HCT116 (cell line): ENCODE results near the gene CREBZF. TPM values are rescaled to one million over a fixed set of nuclear protein-coding genes. Genes with fewer than 3 reads are reported as not detected.

Experiments used
- ATAC-seq: fragments of 200-7000 bp; cut with Tn5 transposase; 2 replicates; pipeline ENCODE4 v1.9.1; 2020; ENCODE audit warnings: mild to moderate bottlenecking, moderate library complexity
- BruUV-seq: library from RNA; stranded (reverse); fragments of 400-500 nt; replicated peaks from 2 replicates; lab custom pipeline; 2021; lab: Mats Ljungman, UMichigan
- CTCF ChIA-PET: fragments of 300-600 bp; sonication (Branson Sonifier 250); formaldehyde crosslinking; loops from one replicate; lab custom pipeline; 2021; ENCODE audit warnings: antibody characterized with exemption; lab: Charles Lee
- POLR2A ChIA-PET: fragments of 300-600, 350-600 bp; sonication (Branson Sonifier 250); formaldehyde crosslinking; loops from one replicate; lab custom pipeline; 2021; ENCODE audit warnings: antibody characterized with exemption; lab: Charles Lee
- RAD21 ChIA-PET, 2 experiments: fragments of 300-600 bp; sonication (Branson Sonifier 250); formaldehyde crosslinking; loops; one replicate each; lab custom pipeline; 2023; ENCODE audit warnings: low total read pairs in 2 of 2; ENCODE audit not compliant: uncharacterized antibody in 2 of 2, unreplicated experiment in 2 of 2, low non-redundant PET in 1 of 2; lab: Charles Lee
- DNase-seq: peaks from one replicate; pipeline ENCODE4 v3.0.0-alpha.2; 2010; ENCODE audit warnings: low read depth, low spot score
- H2AFZ ChIP-seq: fragments of 200-600 bp; shearing (Covaris generic), sonication (generic); 2 replicates; pipeline ENCODE4 v1.6.1; 2017; ENCODE audit warnings: low read depth, mixed run types, mixed read lengths, antibody characterized with exemption, low read length; ENCODE audit not compliant: poor library complexity, severe bottlenecking
- H3K27ac ChIP-seq: 2 replicates; pipeline ENCODE4 v1.5.1; 2012; ENCODE audit warnings: low read depth, low read length
- H3K27me3 ChIP-seq: fragments of 200-600 bp; sonication (generic); 2 replicates; pipeline ENCODE4 v1.6.1; 2016; ENCODE audit warnings: mixed run types, low read length, mixed read lengths; ENCODE audit not compliant: insufficient read depth
- H3K36me3 ChIP-seq, 2 experiments: fragments of 200-500 bp in 1 of 2; fragments of 200-600 bp in 1 of 2; sonication (Bioruptor generic) in 1 of 2; sonication (generic) in 1 of 2; 2 replicates each; pipeline versions ENCODE4 v1.5.1 to v1.6.1; 2014 to 2016; ENCODE audit warnings: low read length in 2 of 2, inconsistent platforms in 1 of 2, mixed read lengths in 1 of 2, mixed run types in 1 of 2; ENCODE audit not compliant: insufficient read depth in 2 of 2, control insufficient read depth in 1 of 2
- H3K4me1 ChIP-seq, 2 experiments: fragments of 200-600 bp in 1 of 2; sonication (generic) in 1 of 2; 2 replicates each; pipeline versions ENCODE4 v1.5.1 to v1.6.1; 2012 to 2017; ENCODE audit warnings: low read length in 2 of 2, inconsistent platforms in 1 of 2, mild to moderate bottlenecking in 1 of 2, mixed read lengths in 1 of 2, mixed run types in 1 of 2, moderate library complexity in 1 of 2; ENCODE audit not compliant: insufficient read depth in 2 of 2, control insufficient read depth in 1 of 2
- H3K4me2 ChIP-seq: fragments of 200-600 bp; sonication (generic); 2 replicates; pipeline ENCODE4 v1.6.1; 2017; ENCODE audit warnings: mixed run types, low read length, mixed read lengths
- H3K4me3 ChIP-seq, 2 experiments: fragments of 200-600 bp in 1 of 2; sonication (generic) in 1 of 2; replicated peaks in 1 of 2; 2 replicates each; pipeline ENCODE4 v1.5.1; 2011 to 2016; ENCODE audit warnings: low read length in 2 of 2, control low read depth in 1 of 2, low read depth in 1 of 2, mild to moderate bottlenecking in 1 of 2, mixed read lengths in 1 of 2, mixed run types in 1 of 2
- H3K79me2 ChIP-seq: fragments of 200-600 bp; sonication (generic); 2 replicates; pipeline ENCODE4 v1.6.1; 2017; ENCODE audit warnings: mild to moderate bottlenecking, mixed run types, low read length, moderate library complexity, mixed read lengths; ENCODE audit not compliant: insufficient read depth
- H3K9ac ChIP-seq: fragments of 200-600 bp; sonication (generic); 2 replicates; pipeline ENCODE4 v1.6.1; 2016; ENCODE audit warnings: low read length, mixed read lengths
- H3K9me2 ChIP-seq: fragments of 200-600 bp; sonication (generic), shearing (Covaris generic); 2 replicates; pipeline ENCODE4 v1.6.1; 2017; ENCODE audit warnings: mixed run types, mild to moderate bottlenecking, moderate library complexity; ENCODE audit not compliant: insufficient read depth
- H3K9me3 ChIP-seq, 2 experiments: fragments of 200-500 bp in 1 of 2; fragments of 200-600 bp in 1 of 2; sonication (Bioruptor generic) in 1 of 2; sonication (generic) in 1 of 2; 2 replicates each; pipeline ENCODE4 v1.6.1; 2014 to 2017; ENCODE audit warnings: low read length in 2 of 2, mixed read lengths in 2 of 2, inconsistent platforms in 1 of 2, low read depth in 1 of 2, mild to moderate bottlenecking in 1 of 2, mixed run types in 1 of 2, moderate library complexity in 1 of 2; ENCODE audit not compliant: control insufficient read depth in 1 of 2, insufficient read depth in 1 of 2
- H4K20me1 ChIP-seq: fragments of 200-600 bp; sonication (generic), shearing (Covaris generic); 2 replicates; pipeline ENCODE4 v1.6.1; 2017; ENCODE audit warnings: mixed run types, mild to moderate bottlenecking, moderate library complexity; ENCODE audit not compliant: insufficient read depth
- FOSL1 ChIP-seq: IDR thresholded peaks from 2 replicates; pipeline ENCODE4 v1.6.1; 2012; ENCODE audit warnings: low read depth
- intact Hi-C: fragments of 100-400 bp; cut with micrococcal nuclease; formaldehyde crosslinking; loops from 2 replicates; pipeline ENCODE4 v1.10.0; 2022
- total RNA-seq: library from RNA; stranded (reverse); gene quantifications from one replicate; pipeline ENCODE4 v1.2.1, GENCODE V29; 2021; ENCODE audit not compliant: unreplicated experiment
- TF ChIP-seq, protein P1 (sequence below): IDR thresholded peaks from 2 replicates; pipeline ENCODE4 v1.6.1; 2012; ENCODE audit warnings: low read depth
- TF ChIP-seq, protein P2 (sequence below), 3 experiments: fragments of 200-600 bp in 1 of 3; sonication (generic) in 1 of 3; IDR thresholded peaks in 2 of 3; conservative IDR thresholded peaks in 1 of 3; 2 replicates each; pipeline ENCODE4 v1.5.1; 2012 to 2017; ENCODE audit warnings: low read depth in 2 of 3, low read length in 2 of 3, antibody characterized with exemption in 1 of 3, borderline replicate concordance in 1 of 3, control low read depth in 1 of 3, mild to moderate bottlenecking in 1 of 3, mixed read lengths in 1 of 3, mixed run types in 1 of 3, moderate library complexity in 1 of 3; ENCODE audit not compliant: insufficient read depth in 1 of 3

The CREBZF gene
- total RNA-seq, 1 experiment from 2014 or later: 40.2 TPM

DNA sequence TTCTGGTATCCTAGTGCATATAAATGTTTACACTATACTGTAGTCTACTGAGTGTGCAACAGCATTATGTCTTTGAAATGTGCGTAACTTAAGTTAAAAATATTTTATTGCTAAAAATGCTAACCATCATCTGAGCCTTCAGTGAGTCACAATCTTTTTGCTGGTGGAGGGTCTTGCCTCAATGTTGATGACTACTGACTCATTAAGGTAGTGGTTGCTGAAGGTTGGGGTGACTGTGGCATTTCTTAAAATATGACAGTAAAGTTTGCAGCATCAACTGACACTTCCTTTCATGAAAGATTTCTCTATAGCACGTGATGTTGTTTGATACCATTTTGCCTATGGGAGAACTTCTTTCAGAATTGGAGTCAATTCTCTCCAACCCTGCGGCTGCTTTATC lies 8.5 kb upstream of the CREBZF start:
- POLR2A ChIA-PET: no interaction called here
- no peak for ATAC-seq
- DNase-seq: no peak
- H4K20me1 ChIP-seq: no peaks in the 10 kb centered on the region
- TF ChIP-seq, protein P1, sequence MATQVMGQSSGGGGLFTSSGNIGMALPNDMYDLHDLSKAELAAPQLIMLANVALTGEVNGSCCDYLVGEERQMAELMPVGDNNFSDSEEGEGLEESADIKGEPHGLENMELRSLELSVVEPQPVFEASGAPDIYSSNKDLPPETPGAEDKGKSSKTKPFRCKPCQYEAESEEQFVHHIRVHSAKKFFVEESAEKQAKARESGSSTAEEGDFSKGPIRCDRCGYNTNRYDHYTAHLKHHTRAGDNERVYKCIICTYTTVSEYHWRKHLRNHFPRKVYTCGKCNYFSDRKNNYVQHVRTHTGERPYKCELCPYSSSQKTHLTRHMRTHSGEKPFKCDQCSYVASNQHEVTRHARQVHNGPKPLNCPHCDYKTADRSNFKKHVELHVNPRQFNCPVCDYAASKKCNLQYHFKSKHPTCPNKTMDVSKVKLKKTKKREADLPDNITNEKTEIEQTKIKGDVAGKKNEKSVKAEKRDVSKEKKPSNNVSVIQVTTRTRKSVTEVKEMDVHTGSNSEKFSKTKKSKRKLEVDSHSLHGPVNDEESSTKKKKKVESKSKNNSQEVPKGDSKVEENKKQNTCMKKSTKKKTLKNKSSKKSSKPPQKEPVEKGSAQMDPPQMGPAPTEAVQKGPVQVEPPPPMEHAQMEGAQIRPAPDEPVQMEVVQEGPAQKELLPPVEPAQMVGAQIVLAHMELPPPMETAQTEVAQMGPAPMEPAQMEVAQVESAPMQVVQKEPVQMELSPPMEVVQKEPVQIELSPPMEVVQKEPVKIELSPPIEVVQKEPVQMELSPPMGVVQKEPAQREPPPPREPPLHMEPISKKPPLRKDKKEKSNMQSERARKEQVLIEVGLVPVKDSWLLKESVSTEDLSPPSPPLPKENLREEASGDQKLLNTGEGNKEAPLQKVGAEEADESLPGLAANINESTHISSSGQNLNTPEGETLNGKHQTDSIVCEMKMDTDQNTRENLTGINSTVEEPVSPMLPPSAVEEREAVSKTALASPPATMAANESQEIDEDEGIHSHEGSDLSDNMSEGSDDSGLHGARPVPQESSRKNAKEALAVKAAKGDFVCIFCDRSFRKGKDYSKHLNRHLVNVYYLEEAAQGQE: no peak
- TF ChIP-seq, protein P2, sequence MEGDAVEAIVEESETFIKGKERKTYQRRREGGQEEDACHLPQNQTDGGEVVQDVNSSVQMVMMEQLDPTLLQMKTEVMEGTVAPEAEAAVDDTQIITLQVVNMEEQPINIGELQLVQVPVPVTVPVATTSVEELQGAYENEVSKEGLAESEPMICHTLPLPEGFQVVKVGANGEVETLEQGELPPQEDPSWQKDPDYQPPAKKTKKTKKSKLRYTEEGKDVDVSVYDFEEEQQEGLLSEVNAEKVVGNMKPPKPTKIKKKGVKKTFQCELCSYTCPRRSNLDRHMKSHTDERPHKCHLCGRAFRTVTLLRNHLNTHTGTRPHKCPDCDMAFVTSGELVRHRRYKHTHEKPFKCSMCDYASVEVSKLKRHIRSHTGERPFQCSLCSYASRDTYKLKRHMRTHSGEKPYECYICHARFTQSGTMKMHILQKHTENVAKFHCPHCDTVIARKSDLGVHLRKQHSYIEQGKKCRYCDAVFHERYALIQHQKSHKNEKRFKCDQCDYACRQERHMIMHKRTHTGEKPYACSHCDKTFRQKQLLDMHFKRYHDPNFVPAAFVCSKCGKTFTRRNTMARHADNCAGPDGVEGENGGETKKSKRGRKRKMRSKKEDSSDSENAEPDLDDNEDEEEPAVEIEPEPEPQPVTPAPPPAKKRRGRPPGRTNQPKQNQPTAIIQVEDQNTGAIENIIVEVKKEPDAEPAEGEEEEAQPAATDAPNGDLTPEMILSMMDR (IDR thresholded peaks at IDR 0.05 in 2 of 3, conservative IDR thresholded peaks at IDR 0.05 in 1 of 3; ENCODE audit: borderline replicate concordance in 1 of 3, insufficient read depth in 1 of 3, low read depth in 2 of 3, low read length in 2 of 3): no peak
- TF ChIP-seq FOSL1: no peak
- TF ChIP-seq, all 23 proteins: peak for 0
- Histone ChIP-seq H2AFZ (no peak overlapping the region), H3K27ac (no peak overlapping the region), H3K36me3 (no peaks in the 10 kb centered on the region), H3K9ac (no peak overlapping the region), H3K27me3 (no peaks in the 10 kb centered on the region), H3K9me3 (no peaks in the 10 kb centered on the region), H3K4me3 (no peak overlapping the region), H3K4me1 (no peaks in the 10 kb centered on the region), H3K79me2 (no peaks in the 10 kb centered on the region), H3K9me2 (no peaks in the 10 kb centered on the region), H3K4me2 (no peak overlapping the region)
- no TSS peak for BruUV-seq
- ChIA-PET CTCF (no interaction called here), RAD21 (no interaction called here)
- intact Hi-C loops: no loop called here
